Measurements from ENCODE around the gene BGN. TPM values are rescaled to one million over a fixed set of nuclear protein-coding genes. Genes with fewer than 3 reads are reported as not detected.

The BGN gene
- total RNA-seq, 1 experiment from 2014 or later, result not detected

DNA sequence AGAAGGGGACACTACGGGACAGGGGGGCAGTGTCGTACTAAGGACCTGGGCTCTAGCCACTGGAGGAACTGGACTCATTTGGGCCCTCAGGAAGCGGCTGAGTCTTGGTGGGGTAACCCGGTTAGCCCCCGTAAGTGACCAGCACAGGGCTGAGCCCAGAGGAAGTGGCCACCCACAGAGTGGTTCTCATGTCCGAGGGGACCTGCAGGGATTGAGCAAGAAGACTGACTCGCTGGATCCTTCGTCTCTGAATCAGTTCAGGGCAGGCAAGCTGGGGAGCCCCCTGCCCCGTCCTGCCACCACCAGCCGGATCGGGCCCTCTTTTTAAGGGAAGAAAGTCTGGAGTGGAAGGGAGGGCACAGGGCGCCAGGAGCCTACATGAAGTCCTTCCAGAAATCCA lies 719 bp upstream of the BGN start:
- DNase-seq (ENCODE audit: low read depth, low spot score), result no peak
- in situ Hi-C loops (cut with HindIII; ENCODE audit: low pct_unique_long_range_greater_than_20kb, low sequenced_read_pairs), result no loop called here

DNA sequence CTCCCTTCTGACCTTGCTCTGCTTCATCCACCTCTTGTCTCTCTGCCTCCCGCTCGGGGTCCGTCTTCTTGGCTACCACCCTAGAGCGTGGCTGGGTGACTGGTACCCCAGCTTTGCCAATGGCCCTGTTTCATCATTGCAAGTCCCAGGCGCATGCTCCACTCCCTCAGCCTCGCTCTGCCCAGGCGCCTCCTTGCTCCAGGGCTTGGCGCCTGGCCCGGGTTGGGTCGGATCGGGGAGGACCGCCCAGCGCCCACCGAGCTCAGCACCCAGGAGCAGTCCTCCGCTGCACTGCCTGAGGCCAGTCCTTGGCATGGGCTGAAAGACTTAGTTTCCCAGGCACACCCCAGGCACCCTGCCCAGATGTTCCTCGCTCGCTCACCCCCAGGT lies 577 bp downstream of the BGN start:
- DNase-seq (ENCODE audit: low read depth, low spot score), result no peak
- in situ Hi-C loops (cut with HindIII; ENCODE audit: low pct_unique_long_range_greater_than_20kb, low sequenced_read_pairs), result no loop called here

DNA sequence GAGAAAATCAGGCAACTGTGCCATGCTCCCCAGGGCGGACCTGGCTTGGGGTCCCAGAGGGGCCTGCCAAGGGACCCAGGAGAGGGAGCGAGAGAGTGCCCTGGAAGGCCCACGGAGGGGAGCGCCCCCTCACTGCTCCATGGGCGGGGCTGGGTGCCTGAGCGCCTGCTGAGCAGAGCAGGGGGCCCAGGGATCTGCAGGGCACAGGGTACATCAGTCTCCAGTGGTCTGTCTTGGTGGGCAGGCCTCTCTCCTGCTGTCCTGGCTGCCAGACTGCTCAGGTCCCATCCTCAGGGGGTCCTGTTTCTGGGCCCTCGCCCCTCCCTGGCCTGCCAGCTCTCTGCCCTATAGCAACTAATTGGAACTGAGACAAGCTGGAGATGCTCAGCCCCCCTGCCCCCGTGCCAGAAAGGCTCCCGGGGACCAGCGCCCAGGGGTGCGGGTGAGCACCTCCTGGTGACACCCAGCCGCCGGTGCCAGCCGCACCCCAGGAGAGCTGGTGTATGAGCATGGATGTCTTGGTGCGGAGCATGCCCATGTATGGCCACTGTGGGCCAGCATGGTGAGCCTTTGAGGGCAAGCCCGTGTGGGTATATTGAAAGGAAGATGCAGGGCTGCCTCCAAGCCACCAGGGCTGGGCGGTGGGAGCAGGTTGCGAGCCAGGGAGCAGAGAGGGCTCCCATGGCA lies 1.3 kb downstream of the BGN start:
- DNase-seq (ENCODE audit: low read depth, low spot score), result no peak
- in situ Hi-C loops (cut with HindIII; ENCODE audit: low pct_unique_long_range_greater_than_20kb, low sequenced_read_pairs), result no loop called here

DNA sequence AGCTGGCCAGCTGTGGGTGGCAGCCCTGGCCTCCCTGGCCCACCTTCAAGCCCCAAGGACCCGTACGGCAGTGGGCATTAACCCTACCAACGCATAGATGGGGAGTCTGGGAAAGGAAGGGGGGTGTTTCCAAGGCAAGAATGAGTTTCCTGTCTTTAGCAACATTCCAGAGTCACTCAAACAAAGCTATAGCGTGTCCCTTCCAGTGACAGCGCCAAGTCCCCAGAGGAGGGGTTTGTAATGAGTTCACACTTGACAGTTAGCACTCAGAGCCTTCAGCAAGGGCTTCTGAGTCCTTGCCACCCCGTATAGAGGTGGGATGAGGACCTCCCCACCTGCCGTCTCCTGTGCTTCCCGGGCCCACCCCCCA lies 1.8 kb downstream of the BGN start:
- DNase-seq (ENCODE audit: low read depth, low spot score), result no peak
- in situ Hi-C loops (cut with HindIII; ENCODE audit: low pct_unique_long_range_greater_than_20kb, low sequenced_read_pairs), result no loop called here

DNA sequence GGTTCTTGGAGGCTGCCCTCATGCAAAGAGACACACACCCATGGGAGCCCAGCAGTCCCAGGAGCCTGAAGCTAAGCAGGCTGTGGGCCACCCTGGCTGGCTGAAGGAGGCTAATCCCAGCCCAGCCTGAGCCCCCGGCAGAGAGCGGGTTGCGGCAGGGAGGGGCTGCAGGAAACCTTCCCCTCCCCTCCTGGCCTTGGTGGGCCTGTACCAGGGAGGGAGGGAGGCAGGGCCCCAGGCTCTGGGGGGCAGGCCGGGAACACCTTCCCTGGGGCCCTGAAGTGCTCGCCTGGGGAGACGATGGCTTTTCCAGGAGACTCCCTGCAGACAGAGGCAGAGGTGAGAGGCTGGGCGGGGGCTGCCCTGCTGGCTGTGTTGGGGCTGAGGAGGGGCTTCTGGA lies 3.7 kb downstream of the BGN start:
- in situ Hi-C loops (cut with HindIII; ENCODE audit: low pct_unique_long_range_greater_than_20kb, low sequenced_read_pairs), result no loop called here
- no peak for DNase-seq (ENCODE audit: low read depth, low spot score)

DNA sequence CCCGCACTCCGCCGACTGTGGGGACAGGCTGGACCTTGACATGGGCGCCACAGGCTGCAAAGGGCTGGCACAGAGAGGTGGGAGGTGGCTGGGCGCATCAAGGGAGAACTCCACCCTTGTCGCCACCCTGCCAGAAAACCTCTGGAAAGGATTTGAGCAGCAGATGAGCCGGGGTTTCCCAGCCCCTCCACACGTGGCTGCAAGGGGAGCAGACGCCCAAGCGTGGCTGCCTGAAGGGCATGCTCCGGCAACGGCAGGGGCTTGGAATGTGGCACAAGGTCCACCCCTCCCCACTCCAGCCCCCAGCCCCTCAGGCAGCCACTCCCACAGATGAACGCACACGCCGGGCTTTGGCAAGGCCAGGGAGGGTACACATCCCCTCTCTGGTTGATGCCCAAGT lies 4.6 kb downstream of the BGN start:
- no peak for DNase-seq (ENCODE audit: low read depth, low spot score)
- in situ Hi-C loops (cut with HindIII; ENCODE audit: low pct_unique_long_range_greater_than_20kb, low sequenced_read_pairs), result no loop called here

DNA sequence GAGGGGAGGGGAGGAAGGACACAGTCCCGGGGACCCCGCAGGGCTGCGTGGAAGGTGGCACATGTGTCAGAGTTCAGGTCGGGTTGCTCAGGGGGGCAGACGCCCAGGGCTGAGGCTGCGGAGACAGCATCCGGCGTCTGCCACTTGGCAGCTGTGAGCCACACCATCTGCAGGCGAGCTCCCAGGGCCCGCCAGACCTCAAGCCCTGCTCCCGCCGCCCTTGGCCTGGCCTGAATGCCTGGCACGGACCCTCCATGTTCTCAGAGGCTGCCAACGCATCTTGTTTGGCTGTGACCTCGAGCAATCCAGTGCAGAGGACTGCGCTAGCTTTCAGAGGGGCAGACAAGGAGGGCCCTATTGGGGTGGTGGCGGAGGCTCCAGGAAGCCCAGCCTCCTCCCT lies 5.1 kb downstream of the BGN start:
- in situ Hi-C loops (cut with HindIII; ENCODE audit: low pct_unique_long_range_greater_than_20kb, low sequenced_read_pairs), result no loop called here
- DNase-seq (ENCODE audit: low read depth, low spot score), result no peak

DNA sequence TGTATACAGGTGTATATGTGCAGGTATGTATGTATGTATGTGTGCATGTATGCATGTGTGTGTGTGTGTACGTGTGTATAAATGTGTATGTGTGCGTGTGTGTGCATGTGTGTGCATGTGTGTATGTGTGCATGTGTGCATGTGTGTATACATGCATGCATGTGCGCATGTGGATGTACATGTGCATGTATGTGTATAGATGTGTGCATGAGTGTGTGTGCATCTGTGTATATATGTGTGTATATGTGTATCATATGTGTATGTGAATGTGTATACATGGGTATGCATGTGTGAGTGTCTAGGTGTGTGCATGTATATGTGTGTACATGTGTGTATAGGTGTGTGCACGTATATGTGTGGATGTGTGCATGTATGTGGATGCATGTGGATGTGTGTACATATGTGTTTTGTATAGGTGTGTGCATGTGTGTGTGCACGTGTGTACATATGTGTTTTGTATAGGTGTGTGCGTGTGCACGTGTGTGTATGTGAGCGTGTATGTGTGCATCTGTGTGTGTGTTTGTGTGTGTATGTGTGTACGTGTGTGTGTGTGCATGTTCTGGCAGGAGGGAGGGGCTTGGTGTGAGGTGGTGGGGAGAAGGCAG lies 6.0 kb downstream of the BGN start:
- in situ Hi-C loops (cut with HindIII; ENCODE audit: low pct_unique_long_range_greater_than_20kb, low sequenced_read_pairs), result no loop called here
- no peak for DNase-seq (ENCODE audit: low read depth, low spot score)

DNA sequence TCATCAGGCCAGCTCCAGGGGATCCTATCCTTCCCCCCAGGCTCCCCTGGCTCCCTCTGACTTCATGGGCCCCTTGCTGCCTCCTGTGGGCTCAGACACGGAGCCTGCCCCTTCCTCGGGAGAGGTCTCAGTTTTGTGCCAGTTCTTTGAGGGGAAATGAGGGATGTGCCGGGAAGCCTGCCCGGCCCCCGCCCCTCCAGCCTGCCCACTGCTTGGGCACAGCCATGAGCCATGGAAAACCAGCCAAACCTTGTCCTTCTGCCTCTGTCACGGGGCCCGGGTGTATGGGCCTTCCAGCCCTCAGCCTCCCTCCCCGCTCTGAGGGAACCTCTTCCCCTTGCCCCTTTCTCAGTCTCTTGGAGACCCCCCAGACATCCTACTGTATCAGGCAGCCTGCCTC lies 6.8 kb downstream of the BGN start:
- no peak for DNase-seq (ENCODE audit: low read depth, low spot score)
- in situ Hi-C loops (cut with HindIII; ENCODE audit: low pct_unique_long_range_greater_than_20kb, low sequenced_read_pairs), result no loop called here

DNA sequence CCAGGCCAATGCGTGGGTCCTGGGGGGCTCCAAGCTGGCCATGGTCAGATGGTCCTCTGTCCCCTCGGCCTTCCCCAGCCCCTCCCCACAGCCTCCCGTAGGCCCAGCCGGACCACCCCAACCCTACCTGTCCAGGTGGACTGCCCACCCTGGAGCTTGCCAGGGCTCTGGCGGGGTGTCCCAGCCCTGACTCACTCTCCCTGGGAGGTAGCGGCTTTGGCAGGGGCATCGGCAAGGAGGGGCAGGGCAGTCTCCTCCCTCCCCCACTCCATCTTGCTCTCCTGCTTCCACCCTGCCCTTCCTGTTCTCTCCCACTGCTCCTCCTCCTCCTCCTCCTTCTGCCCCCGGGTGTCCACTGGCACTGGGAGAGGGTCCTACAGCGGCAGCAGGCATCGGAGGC lies 7.4 kb downstream of the BGN start:
- DNase-seq (ENCODE audit: low read depth, low spot score), result no peak
- in situ Hi-C loops (cut with HindIII; ENCODE audit: low pct_unique_long_range_greater_than_20kb, low sequenced_read_pairs), result no loop called here

DNA sequence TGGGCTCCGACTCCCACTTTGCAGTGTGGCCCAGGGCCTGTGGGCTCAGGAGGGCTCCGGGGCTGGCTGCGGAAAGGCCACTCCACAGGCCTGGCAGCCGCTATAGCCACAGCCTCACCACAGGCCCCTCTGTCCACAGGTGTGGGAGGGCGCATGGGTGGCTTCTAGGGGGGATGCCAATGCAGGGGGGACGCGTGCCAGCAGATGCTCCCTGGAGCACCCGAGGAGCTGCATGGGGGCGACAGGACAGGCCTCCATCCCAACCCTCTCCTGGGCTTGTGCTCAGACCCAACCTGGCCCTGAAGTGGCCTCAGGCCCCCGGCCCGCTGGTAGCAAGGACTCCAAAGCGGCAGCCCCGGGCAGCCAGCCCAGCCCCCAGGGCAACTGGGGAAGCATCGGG lies 8.0 kb downstream of the BGN start:
- in situ Hi-C loops (cut with HindIII; ENCODE audit: low pct_unique_long_range_greater_than_20kb, low sequenced_read_pairs), result no loop called here

DNA sequence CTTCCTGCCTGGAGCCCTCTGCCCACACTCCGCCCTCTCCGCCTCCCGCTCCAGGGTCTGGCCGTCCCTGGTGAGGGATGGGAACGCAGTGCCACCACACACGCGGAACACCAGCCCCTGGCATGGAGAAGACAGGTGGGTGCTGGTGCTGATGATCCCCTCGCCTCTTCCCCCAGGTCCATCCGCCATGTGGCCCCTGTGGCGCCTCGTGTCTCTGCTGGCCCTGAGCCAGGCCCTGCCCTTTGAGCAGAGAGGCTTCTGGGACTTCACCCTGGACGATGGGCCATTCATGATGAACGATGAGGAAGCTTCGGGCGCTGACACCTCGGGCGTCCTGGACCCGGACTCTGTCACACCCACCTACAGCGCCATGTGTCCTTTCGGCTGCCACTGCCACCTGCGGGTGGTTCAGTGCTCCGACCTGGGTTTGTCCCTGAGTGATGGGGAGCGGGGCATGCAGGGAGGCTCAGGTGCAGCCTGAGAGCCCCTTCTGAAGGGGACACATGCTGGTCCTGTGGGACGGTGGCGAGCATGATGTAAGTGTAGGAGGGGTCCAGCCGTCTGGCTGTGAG lies 9.8 kb downstream of the BGN start:
- in situ Hi-C loops (cut with HindIII; ENCODE audit: low pct_unique_long_range_greater_than_20kb, low sequenced_read_pairs), result no loop called here
- DNase-seq (ENCODE audit: low read depth, low spot score), result no peak

More for the DNA sequence above, 8.0 kb downstream of the BGN start:
- DNase-seq (ENCODE audit: low read depth, low spot score), result no peak

DNA sequence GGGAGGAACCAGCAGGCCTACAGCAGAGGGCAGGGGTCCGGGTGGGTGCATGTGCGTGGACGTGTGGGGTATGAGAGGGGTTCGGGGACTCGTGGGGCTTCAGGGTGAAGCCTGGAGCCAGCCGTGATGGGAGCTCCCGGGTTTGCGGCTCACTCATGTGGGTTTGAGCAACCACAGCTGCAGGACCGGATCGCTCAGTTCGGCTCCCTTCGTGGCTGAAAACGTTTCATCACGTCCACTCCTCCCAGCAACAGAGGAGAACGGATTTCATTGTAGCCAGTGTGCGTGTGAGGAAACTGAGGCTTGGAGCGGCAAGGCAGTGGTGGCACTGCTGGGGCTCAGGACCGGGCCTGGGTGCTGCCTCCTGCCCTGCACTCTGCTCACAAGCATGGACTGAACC lies 10.6 kb downstream of the BGN start:
- in situ Hi-C loops (cut with HindIII; ENCODE audit: low pct_unique_long_range_greater_than_20kb, low sequenced_read_pairs), result no loop called here
- DNase-seq (ENCODE audit: low read depth, low spot score), result no peak

DNA sequence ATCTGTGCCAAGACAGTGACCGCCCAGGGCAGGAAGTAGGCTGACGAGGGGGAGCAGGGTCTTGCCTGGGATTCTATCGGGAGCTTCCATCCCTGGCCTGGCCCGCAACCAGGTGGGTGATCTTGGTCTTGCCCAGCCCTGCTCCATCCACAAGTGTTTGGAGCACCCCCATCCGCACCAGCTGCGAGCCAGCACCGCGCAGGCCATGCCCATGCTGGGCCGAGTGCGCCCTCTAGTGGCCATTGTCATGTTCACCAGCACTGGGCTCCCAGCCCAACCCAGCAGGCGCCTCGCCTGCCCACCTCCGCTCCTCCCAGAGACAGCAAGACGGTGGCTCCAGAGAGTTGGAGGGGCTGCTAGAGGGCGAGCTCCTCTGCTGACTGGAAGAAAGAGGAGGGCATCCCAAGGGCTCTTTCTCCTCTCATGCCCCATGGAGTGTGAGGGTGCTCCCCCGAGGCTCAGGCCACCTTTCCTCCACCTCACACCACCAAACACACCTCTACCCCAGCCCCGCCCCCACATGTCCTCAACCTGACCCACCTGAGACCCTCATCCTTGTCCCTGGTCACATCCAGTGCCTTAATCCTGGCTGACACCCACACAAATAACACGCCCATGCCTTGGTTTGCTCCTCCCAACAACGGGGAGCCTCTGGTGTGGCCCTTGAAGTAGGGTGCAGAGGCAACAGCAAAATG lies 12.9 kb downstream of the BGN start:
- in situ Hi-C loops (cut with HindIII; ENCODE audit: low pct_unique_long_range_greater_than_20kb, low sequenced_read_pairs), result no loop called here

DNA sequence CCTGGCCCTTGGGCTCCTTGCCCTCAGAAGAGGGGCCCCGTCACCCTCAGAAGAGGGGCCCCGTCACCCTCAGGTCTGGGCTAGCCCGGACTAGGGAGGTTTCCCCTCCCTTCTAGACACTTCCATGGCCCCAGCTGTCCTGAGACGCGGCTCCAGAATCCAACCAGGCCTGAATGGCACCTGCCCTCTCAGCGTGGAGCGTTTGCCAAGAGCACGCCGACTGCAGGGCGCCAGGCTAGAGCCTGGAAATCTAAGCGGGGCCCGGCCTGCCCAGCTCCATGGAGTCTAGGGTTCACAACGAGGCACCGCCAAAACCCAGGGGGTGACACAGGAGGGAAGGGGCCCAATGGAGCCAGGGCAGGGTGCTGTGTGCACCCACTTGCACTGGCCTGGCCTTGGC lies 14.8 kb downstream of the BGN start:
- in situ Hi-C loops (cut with HindIII; ENCODE audit: low pct_unique_long_range_greater_than_20kb, low sequenced_read_pairs), result no loop called here

More for the DNA sequence above, 12.9 kb downstream of the BGN start:
- DNase-seq (ENCODE audit: low read depth, low spot score), result peak; percentile 69

DNA sequence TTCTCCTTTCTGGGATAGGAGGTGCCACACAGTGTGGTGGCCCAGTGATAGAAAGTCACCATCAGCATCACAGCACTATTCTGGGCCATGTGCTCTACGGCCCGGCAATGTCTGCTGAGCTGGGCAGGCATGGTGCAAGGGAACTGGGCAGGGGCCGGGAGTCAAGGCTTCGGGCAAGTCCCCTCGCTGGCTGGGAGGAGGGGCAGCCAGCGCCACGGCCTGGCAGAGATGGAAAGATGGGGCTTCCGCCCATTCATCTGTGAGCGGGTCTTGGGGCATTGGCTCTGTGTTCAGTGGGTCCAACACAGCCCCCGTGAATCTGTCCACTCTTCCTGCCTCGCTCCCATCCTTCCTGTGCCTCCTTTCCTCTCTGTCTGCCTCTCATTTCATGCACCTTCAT lies 15.6 kb downstream of the BGN start:
- in situ Hi-C loops (cut with HindIII; ENCODE audit: low pct_unique_long_range_greater_than_20kb, low sequenced_read_pairs), result no loop called here
- DNase-seq (ENCODE audit: low read depth, low spot score), result no peak

More for the DNA sequence above, 14.8 kb downstream of the BGN start:
- no peak for DNase-seq (ENCODE audit: low read depth, low spot score)

DNA sequence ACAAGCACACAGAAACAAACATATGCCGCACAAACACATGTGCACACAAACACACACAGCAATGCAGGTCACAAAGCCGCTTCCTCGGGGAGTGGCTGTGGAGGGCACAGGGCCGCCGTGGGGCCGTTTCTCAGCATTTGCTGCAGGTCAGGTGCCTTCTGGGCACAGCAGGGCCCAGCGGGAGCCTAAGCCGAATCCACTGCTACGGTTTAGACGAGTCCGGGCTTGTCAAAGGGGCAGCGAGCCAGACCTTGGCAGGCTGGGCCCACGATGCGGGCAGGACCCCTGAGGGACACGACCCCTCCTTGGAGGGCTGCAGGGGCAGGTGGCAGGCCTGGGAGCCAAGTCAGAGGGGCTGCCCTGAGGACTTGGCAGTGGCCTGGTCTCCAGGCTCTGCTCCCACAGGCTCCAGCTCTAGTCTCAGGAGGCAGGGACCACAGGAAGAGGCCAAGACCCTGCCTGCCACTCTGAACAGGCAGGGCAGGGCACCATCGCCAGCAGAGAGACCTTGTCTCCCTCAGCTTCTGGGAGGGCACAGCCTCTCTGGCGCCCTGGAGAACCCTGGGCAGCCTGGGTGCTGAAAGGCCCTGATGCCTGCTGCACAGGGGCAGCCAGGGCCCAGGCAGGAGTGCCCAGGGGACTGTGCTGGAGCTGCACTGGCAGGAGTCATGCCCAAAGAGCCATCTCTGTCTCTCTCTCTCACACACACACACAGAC lies 17.2 kb downstream of the BGN start:
- in situ Hi-C loops (cut with HindIII; ENCODE audit: low pct_unique_long_range_greater_than_20kb, low sequenced_read_pairs), result no loop called here
- no peak for DNase-seq (ENCODE audit: low read depth, low spot score)

DNA sequence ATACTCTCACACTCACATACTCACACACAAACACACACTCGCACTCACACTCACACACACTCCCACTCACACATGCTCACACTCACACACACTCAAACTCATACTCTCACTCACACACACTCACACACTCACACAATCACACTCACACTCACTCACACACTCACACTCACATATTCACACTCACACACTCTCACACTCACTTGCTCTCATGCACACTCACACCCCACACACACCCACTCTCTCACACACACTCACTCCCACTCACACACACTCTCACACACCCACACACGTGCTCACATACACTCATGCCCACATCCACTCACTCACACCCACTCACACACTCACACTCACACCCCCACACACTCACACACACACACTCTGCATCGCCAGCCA lies 17.7 kb downstream of the BGN start:
- in situ Hi-C loops (cut with HindIII; ENCODE audit: low pct_unique_long_range_greater_than_20kb, low sequenced_read_pairs), result no loop called here
- DNase-seq (ENCODE audit: low read depth, low spot score), result no peak
